K562 (cell line): Measurements from ENCODE around the gene MATCAP1. TPM values are rescaled to one million over a fixed set of nuclear protein-coding genes. Genes with fewer than 3 reads are reported as not detected.
A peak's percentile ranks its signal among the peaks of the same experiment; 100 is the strongest.

Experiments used
- ARID3B ChIP-seq: fragments of 250-450 bp; sonication (Bioruptor Pico); IDR thresholded peaks from 2 replicates; pipeline ENCODE4 v1.4.0; 2020; ENCODE audit warnings: borderline replicate concordance
- ATF1 ChIP-seq, 2 experiments: fragments of 450-650 bp in 1 of 2; IDR thresholded peaks; 2 replicates each; pipeline ENCODE4 v1.6.1; 2016; ENCODE audit warnings: missing compliant biosample characterization in 1 of 2, missing genetic modification characterization in 1 of 2
- FOS ChIP-seq: IDR thresholded peaks from 3 replicates; pipeline ENCODE4 v1.6.1; 2011; ENCODE audit not compliant: insufficient read length; ENCODE audit errors: extremely low read depth
- GTF2B ChIP-seq: IDR thresholded peaks from 2 replicates; pipeline ENCODE4 v1.6.1; 2011; ENCODE audit not compliant: insufficient read length; ENCODE audit errors: extremely low read depth
- KLF10 ChIP-seq: fragments of 250-450 bp; sonication (Bioruptor Pico); IDR thresholded peaks from 2 replicates; pipeline ENCODE4 v1.6.1; 2021; ENCODE audit warnings: matching md5 sums
- NFATC3 ChIP-seq: fragments of 450-650 bp; IDR thresholded peaks from 2 replicates; pipeline ENCODE4 v1.6.1; 2017; ENCODE audit warnings: mild to moderate bottlenecking
- SMARCB1 ChIP-seq: IDR thresholded peaks from 2 replicates; pipeline ENCODE4 v1.6.1; 2011; ENCODE audit warnings: improper control_type of control experiment, low read depth; ENCODE audit not compliant: insufficient read length
- TCF7 ChIP-seq: sonication (generic); IDR thresholded peaks from 2 replicates; pipeline ENCODE4 v1.6.1; 2016; ENCODE audit warnings: antibody characterized with exemption, borderline replicate concordance
- ZNF239 ChIP-seq: fragments of 250-450 bp; sonication (Bioruptor Pico); IDR thresholded peaks from 2 replicates; pipeline ENCODE4 v1.4.0; 2020; ENCODE audit warnings: mild to moderate bottlenecking
- ZNF436 ChIP-seq: fragments of 250-450, 450-650 bp; sonication (Bioruptor Pico); formaldehyde crosslinking; IDR thresholded peaks from 2 replicates; pipeline ENCODE4 v1.7.0; 2020; ENCODE audit warnings: mild to moderate bottlenecking
- polyA plus RNA-seq, 8 experiments: library from polyadenylated mRNA; depleted of rRNA in 4 of 8; stranded (reverse) in 5 of 8; unstranded in 3 of 8; fragments of >200 nt; fragmentation: Nextera tagmentation in 2 of 8; fragmentation: Illumina TruSeq in 1 of 8; extraction: Ambion mirVana in 2 of 8; extraction: Trizol in 1 of 8; gene quantifications; 2 replicates each; pipeline versions ENCODE4 v1.2.1 to v1.2.3, GENCODE V29; 2011 to 2014; ENCODE audit warnings: inconsistent platforms in 1 of 8, missing spikeins in 1 of 8
- total RNA-seq, 7 experiments: library from RNA; depleted of rRNA in 6 of 7; stranded (reverse); fragments of >200 nt in 6 of 7; fragmentation: Illumina TruSeq in 2 of 7; extraction: Trizol in 2 of 7; gene quantifications; 2 replicates each; pipeline versions ENCODE4 v1.2.1 to v1.2.3, GENCODE V29; 2011 to 2021; ENCODE audit warnings: low replicate concordance in 1 of 7
- TF ChIP-seq, protein P1 (sequence below), 2 experiments: IDR thresholded peaks; 2 replicates each; pipeline ENCODE4 v1.6.1; 2012; ENCODE audit warnings: improper control_type of control experiment in 2 of 2, low read depth in 2 of 2, low read length in 2 of 2, borderline replicate concordance in 1 of 2
- TF ChIP-seq, protein P2 (sequence below): fragments of 450-650 bp; formaldehyde crosslinking; IDR thresholded peaks from 2 replicates; pipeline ENCODE4 v1.4.0; 2020; ENCODE audit warnings: mild to moderate bottlenecking, moderate library complexity
- TF ChIP-seq, protein P3 (sequence below): IDR thresholded peaks from 3 replicates; pipeline ENCODE4 v1.6.1; 2011; ENCODE audit warnings: borderline replicate concordance, mild to moderate bottlenecking, moderate library complexity; ENCODE audit not compliant: insufficient read length; ENCODE audit errors: extremely low read depth

MATCAP1 gene
- total and polyA plus RNA-seq, 9 of the 15 experiments (the other 6 are each of a cell fraction or from before 2014, with no cell fraction given), result 3.4 to 20.5 (median 10.3) TPM

GRCh38 chr16:67226804-67227566, 43.2 kb upstream of the MATCAP1 start, which contains the start of gene TMEM208 (continued):
- TF ChIP-seq, protein P1, sequence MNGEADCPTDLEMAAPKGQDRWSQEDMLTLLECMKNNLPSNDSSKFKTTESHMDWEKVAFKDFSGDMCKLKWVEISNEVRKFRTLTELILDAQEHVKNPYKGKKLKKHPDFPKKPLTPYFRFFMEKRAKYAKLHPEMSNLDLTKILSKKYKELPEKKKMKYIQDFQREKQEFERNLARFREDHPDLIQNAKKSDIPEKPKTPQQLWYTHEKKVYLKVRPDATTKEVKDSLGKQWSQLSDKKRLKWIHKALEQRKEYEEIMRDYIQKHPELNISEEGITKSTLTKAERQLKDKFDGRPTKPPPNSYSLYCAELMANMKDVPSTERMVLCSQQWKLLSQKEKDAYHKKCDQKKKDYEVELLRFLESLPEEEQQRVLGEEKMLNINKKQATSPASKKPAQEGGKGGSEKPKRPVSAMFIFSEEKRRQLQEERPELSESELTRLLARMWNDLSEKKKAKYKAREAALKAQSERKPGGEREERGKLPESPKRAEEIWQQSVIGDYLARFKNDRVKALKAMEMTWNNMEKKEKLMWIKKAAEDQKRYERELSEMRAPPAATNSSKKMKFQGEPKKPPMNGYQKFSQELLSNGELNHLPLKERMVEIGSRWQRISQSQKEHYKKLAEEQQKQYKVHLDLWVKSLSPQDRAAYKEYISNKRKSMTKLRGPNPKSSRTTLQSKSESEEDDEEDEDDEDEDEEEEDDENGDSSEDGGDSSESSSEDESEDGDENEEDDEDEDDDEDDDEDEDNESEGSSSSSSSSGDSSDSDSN (IDR thresholded peaks at IDR 0.05; ENCODE audit: borderline replicate concordance in 1 of 2, low read depth in 2 of 2, low read length in 2 of 2), result no peak
- TF ChIP-seq, protein P2, sequence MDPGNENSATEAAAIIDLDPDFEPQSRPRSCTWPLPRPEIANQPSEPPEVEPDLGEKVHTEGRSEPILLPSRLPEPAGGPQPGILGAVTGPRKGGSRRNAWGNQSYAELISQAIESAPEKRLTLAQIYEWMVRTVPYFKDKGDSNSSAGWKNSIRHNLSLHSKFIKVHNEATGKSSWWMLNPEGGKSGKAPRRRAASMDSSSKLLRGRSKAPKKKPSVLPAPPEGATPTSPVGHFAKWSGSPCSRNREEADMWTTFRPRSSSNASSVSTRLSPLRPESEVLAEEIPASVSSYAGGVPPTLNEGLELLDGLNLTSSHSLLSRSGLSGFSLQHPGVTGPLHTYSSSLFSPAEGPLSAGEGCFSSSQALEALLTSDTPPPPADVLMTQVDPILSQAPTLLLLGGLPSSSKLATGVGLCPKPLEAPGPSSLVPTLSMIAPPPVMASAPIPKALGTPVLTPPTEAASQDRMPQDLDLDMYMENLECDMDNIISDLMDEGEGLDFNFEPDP (CRISPR knock-in tag), result no peak
- TF ChIP-seq ZNF239 (CRISPR knock-in tag) (no peak), NFATC3 (no peak), FOS (no peak), SMARCB1 (no peak), ZNF436 (CRISPR knock-in tag) (no peak), KLF10 (CRISPR knock-in tag) (no peak), ARID3B (CRISPR knock-in tag) (no peak), TCF7 (no peak), GTF2B (no peak), ATF1 (CRISPR knock-in tag; IDR thresholded peaks at IDR 0.05) (peak; percentile 99), ATF1 (tag; IDR thresholded peaks at IDR 0.05) (peak; percentile 100)
- TF ChIP-seq, protein P3, sequence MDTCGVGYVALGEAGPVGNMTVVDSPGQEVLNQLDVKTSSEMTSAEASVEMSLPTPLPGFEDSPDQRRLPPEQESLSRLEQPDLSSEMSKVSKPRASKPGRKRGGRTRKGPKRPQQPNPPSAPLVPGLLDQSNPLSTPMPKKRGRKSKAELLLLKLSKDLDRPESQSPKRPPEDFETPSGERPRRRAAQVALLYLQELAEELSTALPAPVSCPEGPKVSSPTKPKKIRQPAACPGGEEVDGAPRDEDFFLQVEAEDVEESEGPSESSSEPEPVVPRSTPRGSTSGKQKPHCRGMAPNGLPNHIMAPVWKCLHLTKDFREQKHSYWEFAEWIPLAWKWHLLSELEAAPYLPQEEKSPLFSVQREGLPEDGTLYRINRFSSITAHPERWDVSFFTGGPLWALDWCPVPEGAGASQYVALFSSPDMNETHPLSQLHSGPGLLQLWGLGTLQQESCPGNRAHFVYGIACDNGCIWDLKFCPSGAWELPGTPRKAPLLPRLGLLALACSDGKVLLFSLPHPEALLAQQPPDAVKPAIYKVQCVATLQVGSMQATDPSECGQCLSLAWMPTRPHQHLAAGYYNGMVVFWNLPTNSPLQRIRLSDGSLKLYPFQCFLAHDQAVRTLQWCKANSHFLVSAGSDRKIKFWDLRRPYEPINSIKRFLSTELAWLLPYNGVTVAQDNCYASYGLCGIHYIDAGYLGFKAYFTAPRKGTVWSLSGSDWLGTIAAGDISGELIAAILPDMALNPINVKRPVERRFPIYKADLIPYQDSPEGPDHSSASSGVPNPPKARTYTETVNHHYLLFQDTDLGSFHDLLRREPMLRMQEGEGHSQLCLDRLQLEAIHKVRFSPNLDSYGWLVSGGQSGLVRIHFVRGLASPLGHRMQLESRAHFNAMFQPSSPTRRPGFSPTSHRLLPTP, result no peak
